Liver (tissue), 9 donors: ENCODE results near the gene DDX39B. TPM values are rescaled to one million over a fixed set of nuclear protein-coding genes. Genes with fewer than 3 reads are reported as not detected.

Source experiments
- DNase-seq: peaks from one replicate; pipeline ENCODE4 v3.0.0-alpha.2; 2017; ENCODE audit warnings: low spot score
- H3K27ac ChIP-seq, 2 donors: one replicate each; pipeline ENCODE4 v1.7.0; 2013; ENCODE audit warnings: inconsistent platforms in 2 of 2, low read length in 2 of 2, control low read depth in 1 of 2, low read depth in 1 of 2, mild to moderate bottlenecking in 1 of 2
- H3K27me3 ChIP-seq, 4 donors: one replicate each; pipeline versions ENCODE4 v1.6.1 to v1.7.0; 2013; ENCODE audit warnings: low read length in 3 of 4, inconsistent platforms in 1 of 4, mild to moderate bottlenecking in 1 of 4, moderate library complexity in 1 of 4; ENCODE audit not compliant: control insufficient read depth in 4 of 4, insufficient read depth in 4 of 4
- H3K36me3 ChIP-seq, 4 donors: one replicate each; pipeline versions ENCODE4 v1.6.1 to v1.7.0; 2013; ENCODE audit warnings: low read length in 3 of 4, mild to moderate bottlenecking in 3 of 4, low read depth in 1 of 4, moderate library complexity in 1 of 4; ENCODE audit not compliant: control insufficient read depth in 4 of 4, insufficient read depth in 3 of 4
- H3K4me1 ChIP-seq, 4 donors: one replicate each; pipeline versions ENCODE4 v1.6.1 to v1.7.0; 2013; ENCODE audit warnings: low read length in 3 of 4, mild to moderate bottlenecking in 3 of 4, moderate library complexity in 1 of 4; ENCODE audit not compliant: control insufficient read depth in 4 of 4, insufficient read depth in 4 of 4
- H3K4me3 ChIP-seq, 3 donors: one replicate each; pipeline versions ENCODE4 v1.6.1 to v1.7.0; 2013; ENCODE audit warnings: low read length in 3 of 3, control low read depth in 1 of 3, low read depth in 1 of 3, mild to moderate bottlenecking in 1 of 3
- H3K9ac ChIP-seq, 2 donors: one replicate each; pipeline ENCODE4 v1.7.0; 2013; ENCODE audit warnings: low read length in 2 of 2, mild to moderate bottlenecking in 2 of 2, moderate library complexity in 2 of 2, control low read depth in 1 of 2, low read depth in 1 of 2
- H3K9me3 ChIP-seq, 4 donors: one replicate each; pipeline versions ENCODE4 v1.6.1 to v1.7.0; 2013; ENCODE audit warnings: low read length in 3 of 4; ENCODE audit not compliant: control insufficient read depth in 4 of 4
- EGR1 ChIP-seq, 2 donors: IDR thresholded peaks; 2 replicates each; pipeline ENCODE4 v1.6.1; 2016 to 2018; ENCODE audit warnings: antibody characterized with exemption in 2 of 2, low read depth in 2 of 2
- FOXA1 ChIP-seq: IDR thresholded peaks from 2 replicates; pipeline ENCODE4 v1.6.1; 2016; ENCODE audit warnings: antibody characterized with exemption
- FOXA2 ChIP-seq: IDR thresholded peaks from 2 replicates; pipeline ENCODE4 v1.6.1; 2016; ENCODE audit warnings: antibody characterized with exemption
- GABPA ChIP-seq, 2 donors: IDR thresholded peaks in 1 of 2; conservative IDR thresholded peaks in 1 of 2; 2 replicates each; pipeline ENCODE4 v1.6.1; 2016; ENCODE audit warnings: antibody characterized with exemption in 2 of 2, mild to moderate bottlenecking in 1 of 2, moderate library complexity in 1 of 2
- HNF4A ChIP-seq, 2 donors: conservative IDR thresholded peaks; 2 replicates each; pipeline ENCODE4 v1.6.1; 2016; ENCODE audit warnings: antibody characterized with exemption in 2 of 2, mild to moderate bottlenecking in 2 of 2
- HNF4G ChIP-seq: IDR thresholded peaks from 2 replicates; pipeline ENCODE4 v1.6.1; 2016; ENCODE audit warnings: antibody characterized with exemption
- JUND ChIP-seq, 2 donors: IDR thresholded peaks; 2 replicates each; pipeline ENCODE4 v1.6.1; 2016; ENCODE audit warnings: antibody characterized with exemption in 2 of 2
- MAX ChIP-seq: IDR thresholded peaks from 2 replicates; pipeline ENCODE4 v1.6.1; 2016; ENCODE audit warnings: antibody characterized with exemption
- NR2F2 ChIP-seq: IDR thresholded peaks from 2 replicates; pipeline ENCODE4 v1.6.1; 2016; ENCODE audit warnings: antibody characterized with exemption
- RAD21 ChIP-seq, 2 donors: IDR thresholded peaks; 2 replicates each; pipeline ENCODE4 v1.6.1; 2016; ENCODE audit warnings: antibody characterized with exemption in 2 of 2, mild to moderate bottlenecking in 2 of 2
- SP1 ChIP-seq: IDR thresholded peaks from 2 replicates; pipeline ENCODE4 v1.6.1; 2018; ENCODE audit warnings: antibody characterized with exemption, mild to moderate bottlenecking
- TAF1 ChIP-seq: conservative IDR thresholded peaks from 2 replicates; pipeline ENCODE4 v1.6.1; 2016; ENCODE audit warnings: antibody characterized with exemption, mild to moderate bottlenecking
- YY1 ChIP-seq: IDR thresholded peaks from 2 replicates; pipeline ENCODE4 v1.6.1; 2016; ENCODE audit warnings: antibody characterized with exemption, mild to moderate bottlenecking
- ZBTB33 ChIP-seq: IDR thresholded peaks from 2 replicates; pipeline ENCODE4 v1.6.1; 2016; ENCODE audit warnings: antibody characterized with exemption
- WGBS: extraction: QIAGEN DNeasy Blood & Tissue Kit; methylation state at CpG from one replicate; pipeline ENCODE4 v1.1.7; 2013; 5-methylcytosine and 5-hydroxymethylcytosine counted together
- polyA plus RNA-seq, 2 donors: library from polyadenylated mRNA; stranded (reverse) in 1 of 2; unstranded in 1 of 2; fragments of 200-250 nt in 1 of 2; fragments of >200 nt in 1 of 2; fragmentation: Nextera tagmentation in 1 of 2; extraction: Ambion mirVana in 1 of 2; gene quantifications; one replicate each; pipeline versions ENCODE4 v1.2.1 to v1.2.3, GENCODE V29; 2013 to 2015
- total RNA-seq, 2 donors: library from RNA; depleted of rRNA; stranded (reverse); fragments of >200 nt; gene quantifications; one replicate each; pipeline ENCODE4 v1.2.3, GENCODE V29; 2014
- TF ChIP-seq, protein P1 (sequence below): IDR thresholded peaks from 2 replicates; pipeline ENCODE4 v1.6.1; 2016; ENCODE audit warnings: antibody characterized with exemption
- TF ChIP-seq, protein P2 (sequence below): fragments of 150-350 bp; IDR thresholded peaks from 2 replicates; pipeline ENCODE4 v1.5.1; 2017; ENCODE audit warnings: improper control_type of control experiment, low read depth, low read length; ENCODE audit not compliant: missing input control
- TF ChIP-seq, protein P3 (sequence below): IDR thresholded peaks from 2 replicates; pipeline ENCODE4 v1.6.1; 2016; ENCODE audit warnings: antibody characterized with exemption, mild to moderate bottlenecking
- donor health status: healthy.
- donor health status: healthy.
- donor health status: healthy.
- donor health status: healthy.
- donor health status: healthy.

Gene DDX39B
- total and polyA plus RNA-seq, 4 donors: 75.0 to 254 (median 135) TPM

DNA sequence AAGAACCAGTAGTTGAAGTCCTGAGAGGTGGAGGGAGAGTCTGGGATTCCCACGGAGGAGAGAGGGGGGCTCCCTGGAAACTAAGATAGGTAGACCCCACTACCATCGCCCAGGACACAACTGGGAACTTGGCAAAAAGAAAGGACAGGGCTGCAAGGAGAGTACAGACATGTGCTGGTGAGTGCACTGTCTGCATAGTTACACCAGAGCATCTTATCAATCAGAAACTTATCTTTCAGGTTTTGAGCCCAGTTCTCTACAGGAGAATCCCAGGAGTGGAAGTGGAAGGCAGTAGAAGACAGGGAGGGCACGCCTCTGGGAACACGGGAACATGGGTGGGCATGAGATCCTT is 17.8 kb upstream of the DDX39B start:
- no peak for TF ChIP-seq YY1
- no peak for TF ChIP-seq TAF1
- no peak for TF ChIP-seq FOXA2
- TF ChIP-seq, protein P1, sequence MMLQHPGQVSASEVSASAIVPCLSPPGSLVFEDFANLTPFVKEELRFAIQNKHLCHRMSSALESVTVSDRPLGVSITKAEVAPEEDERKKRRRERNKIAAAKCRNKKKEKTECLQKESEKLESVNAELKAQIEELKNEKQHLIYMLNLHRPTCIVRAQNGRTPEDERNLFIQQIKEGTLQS: no peak
- TF ChIP-seq HNF4A (conservative IDR thresholded peaks at IDR 0.05): no peak
- no peak for TF ChIP-seq MAX
- no peak for TF ChIP-seq EGR1 (IDR thresholded peaks at IDR 0.05; ENCODE audit: low read depth in 2 of 2)
- TF ChIP-seq RAD21 (IDR thresholded peaks at IDR 0.05): no peak
- TF ChIP-seq, protein P2, sequence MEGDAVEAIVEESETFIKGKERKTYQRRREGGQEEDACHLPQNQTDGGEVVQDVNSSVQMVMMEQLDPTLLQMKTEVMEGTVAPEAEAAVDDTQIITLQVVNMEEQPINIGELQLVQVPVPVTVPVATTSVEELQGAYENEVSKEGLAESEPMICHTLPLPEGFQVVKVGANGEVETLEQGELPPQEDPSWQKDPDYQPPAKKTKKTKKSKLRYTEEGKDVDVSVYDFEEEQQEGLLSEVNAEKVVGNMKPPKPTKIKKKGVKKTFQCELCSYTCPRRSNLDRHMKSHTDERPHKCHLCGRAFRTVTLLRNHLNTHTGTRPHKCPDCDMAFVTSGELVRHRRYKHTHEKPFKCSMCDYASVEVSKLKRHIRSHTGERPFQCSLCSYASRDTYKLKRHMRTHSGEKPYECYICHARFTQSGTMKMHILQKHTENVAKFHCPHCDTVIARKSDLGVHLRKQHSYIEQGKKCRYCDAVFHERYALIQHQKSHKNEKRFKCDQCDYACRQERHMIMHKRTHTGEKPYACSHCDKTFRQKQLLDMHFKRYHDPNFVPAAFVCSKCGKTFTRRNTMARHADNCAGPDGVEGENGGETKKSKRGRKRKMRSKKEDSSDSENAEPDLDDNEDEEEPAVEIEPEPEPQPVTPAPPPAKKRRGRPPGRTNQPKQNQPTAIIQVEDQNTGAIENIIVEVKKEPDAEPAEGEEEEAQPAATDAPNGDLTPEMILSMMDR: no peak
- TF ChIP-seq FOXA1: no peak
- TF ChIP-seq, protein P3, sequence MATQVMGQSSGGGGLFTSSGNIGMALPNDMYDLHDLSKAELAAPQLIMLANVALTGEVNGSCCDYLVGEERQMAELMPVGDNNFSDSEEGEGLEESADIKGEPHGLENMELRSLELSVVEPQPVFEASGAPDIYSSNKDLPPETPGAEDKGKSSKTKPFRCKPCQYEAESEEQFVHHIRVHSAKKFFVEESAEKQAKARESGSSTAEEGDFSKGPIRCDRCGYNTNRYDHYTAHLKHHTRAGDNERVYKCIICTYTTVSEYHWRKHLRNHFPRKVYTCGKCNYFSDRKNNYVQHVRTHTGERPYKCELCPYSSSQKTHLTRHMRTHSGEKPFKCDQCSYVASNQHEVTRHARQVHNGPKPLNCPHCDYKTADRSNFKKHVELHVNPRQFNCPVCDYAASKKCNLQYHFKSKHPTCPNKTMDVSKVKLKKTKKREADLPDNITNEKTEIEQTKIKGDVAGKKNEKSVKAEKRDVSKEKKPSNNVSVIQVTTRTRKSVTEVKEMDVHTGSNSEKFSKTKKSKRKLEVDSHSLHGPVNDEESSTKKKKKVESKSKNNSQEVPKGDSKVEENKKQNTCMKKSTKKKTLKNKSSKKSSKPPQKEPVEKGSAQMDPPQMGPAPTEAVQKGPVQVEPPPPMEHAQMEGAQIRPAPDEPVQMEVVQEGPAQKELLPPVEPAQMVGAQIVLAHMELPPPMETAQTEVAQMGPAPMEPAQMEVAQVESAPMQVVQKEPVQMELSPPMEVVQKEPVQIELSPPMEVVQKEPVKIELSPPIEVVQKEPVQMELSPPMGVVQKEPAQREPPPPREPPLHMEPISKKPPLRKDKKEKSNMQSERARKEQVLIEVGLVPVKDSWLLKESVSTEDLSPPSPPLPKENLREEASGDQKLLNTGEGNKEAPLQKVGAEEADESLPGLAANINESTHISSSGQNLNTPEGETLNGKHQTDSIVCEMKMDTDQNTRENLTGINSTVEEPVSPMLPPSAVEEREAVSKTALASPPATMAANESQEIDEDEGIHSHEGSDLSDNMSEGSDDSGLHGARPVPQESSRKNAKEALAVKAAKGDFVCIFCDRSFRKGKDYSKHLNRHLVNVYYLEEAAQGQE: no peak
- TF ChIP-seq SP1: no peak
- 58% methylated on average over 4 of the region's 4 CpGs for WGBS
- Histone ChIP-seq H3K27me3 (no peaks in the 10 kb centered on the region), H3K27ac (peak overlapping the region; percentile 55 to 84), H3K9me3 (no peaks in the 10 kb centered on the region), H3K4me3 (no peak overlapping the region), H3K9ac (no peak overlapping the region), H3K36me3 (peaks cover 6 to 14% (median 9%) of the 10 kb centered on the region in 4 donors), H3K4me1 (peaks cover 0 to 22% (median 7%) of the 10 kb centered on the region in 4 donors)
- no peak for DNase-seq

DNA sequence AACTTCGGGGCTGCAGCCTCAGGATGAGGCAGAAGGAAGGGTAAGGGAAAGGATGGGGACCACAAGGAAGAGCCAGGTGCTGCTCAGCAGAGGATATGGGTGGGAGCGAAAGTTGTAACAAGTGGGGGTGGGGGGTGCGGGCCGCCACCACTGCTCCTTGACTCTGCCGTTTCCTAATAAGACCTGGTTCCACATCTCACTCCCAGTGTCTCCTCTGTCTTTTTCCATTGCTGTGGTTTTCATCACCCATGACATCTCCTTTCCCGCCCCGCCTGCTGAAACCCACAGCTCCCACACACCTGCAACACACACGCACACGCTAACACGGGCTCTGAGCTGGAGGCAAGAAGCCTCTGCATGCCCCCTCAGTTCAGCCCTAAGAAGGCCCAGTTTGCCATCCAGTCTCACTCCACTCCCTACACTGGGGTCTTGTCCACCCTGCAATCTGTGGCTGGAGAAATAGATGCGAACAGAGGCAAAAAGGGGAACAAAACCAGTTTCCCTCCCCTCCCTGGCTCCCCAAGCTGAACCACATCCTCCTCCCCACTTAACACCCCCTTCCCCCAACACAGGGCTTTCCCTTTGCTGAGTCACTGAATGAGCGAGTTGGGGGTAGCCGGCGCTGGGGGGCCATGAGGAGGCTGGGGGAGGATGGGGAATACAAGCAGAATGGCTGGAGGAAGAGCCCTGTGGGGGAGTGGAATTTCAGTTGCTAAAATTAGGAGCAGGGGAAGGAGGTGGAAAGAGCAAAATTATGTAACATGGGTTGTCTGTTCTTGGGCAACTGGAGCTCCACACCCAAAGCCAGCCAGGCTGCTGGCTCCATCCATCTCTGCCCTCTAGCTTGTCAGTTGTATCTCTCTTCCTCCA is 17.1 kb upstream of the DDX39B start:
- Histone ChIP-seq H3K9me3 (no peaks in the 10 kb centered on the region), H3K27ac (peak overlapping the region; percentile 55 to 84), H3K4me3 (no peak overlapping the region), H3K9ac (no peak overlapping the region), H3K36me3 (peaks cover 6 to 14% (median 11%) of the 10 kb centered on the region in 4 donors), H3K4me1 (peaks cover 0 to 22% (median 7%) of the 10 kb centered on the region in 4 donors), H3K27me3 (no peaks in the 10 kb centered on the region)
- WGBS: 85% methylated on average over 14 of the region's 14 CpGs
- TF ChIP-seq NR2F2: no peak
- no peak for TF ChIP-seq SP1
- TF ChIP-seq, protein P2: no peak
- no peak for TF ChIP-seq MAX
- no peak for TF ChIP-seq HNF4A (conservative IDR thresholded peaks at IDR 0.05)
- TF ChIP-seq JUND (IDR thresholded peaks at IDR 0.05): no peak
- no peak for TF ChIP-seq GABPA (IDR thresholded peaks at IDR 0.05 in 1 of 2, conservative IDR thresholded peaks at IDR 0.05 in 1 of 2)
- TF ChIP-seq, protein P1: no peak
- TF ChIP-seq HNF4G: no peak
- no peak for TF ChIP-seq EGR1 (IDR thresholded peaks at IDR 0.05; ENCODE audit: low read depth in 2 of 2)
- TF ChIP-seq ZBTB33: no peak
- no peak for DNase-seq
